ENCODE data around the gene ZNF618.

GRCh38 chr9:114050646-114051045 lies 174.5 kb downstream of the ZNF618 start:
- TF ChIP-seq CTCF (IDR thresholded peaks at IDR 0.05; ENCODE audit: borderline replicate concordance, extremely low read depth, low read length, poor library complexity, severe bottlenecking) (no peak), EZH2 (IDR thresholded peaks at IDR 0.05; ENCODE audit: borderline replicate concordance, low read depth, low read length, severe bottlenecking) (no peak)
